Brain microvascular endothelial cell (primary cell): Measurements from ENCODE around the gene GABRD.

Source experiments
- DNase-seq: peaks from one replicate; pipeline ENCODE4 v3.0.0-alpha.2; 2020
- H3K27ac ChIP-seq: fragments of 250-450 bp; sonication (Bioruptor Pico); 2 replicates; pipeline ENCODE4 v1.5.1; 2020; ENCODE audit warnings: mild to moderate bottlenecking, moderate library complexity
- H3K27me3 ChIP-seq: fragments of 250-450 bp; sonication (Bioruptor Pico); replicated peaks from 2 replicates; pipeline ENCODE4 v1.5.1; 2020; ENCODE audit warnings: mild to moderate bottlenecking
- H3K36me3 ChIP-seq: fragments of 250-450 bp; sonication (Bioruptor Pico); replicated peaks from 2 replicates; pipeline ENCODE4 v1.5.1; 2020; ENCODE audit warnings: mild to moderate bottlenecking
- H3K4me3 ChIP-seq: 2 replicates; pipeline ENCODE4 v1.5.1; 2011; ENCODE audit warnings: low read depth, mild to moderate bottlenecking, control low read depth, low read length, moderate library complexity
- CTCF ChIP-seq: IDR thresholded peaks from 2 replicates; pipeline ENCODE4 v1.5.1; 2011; ENCODE audit warnings: low read depth, mild to moderate bottlenecking, moderate library complexity, low read length, control low read depth, inconsistent platforms; ENCODE audit errors: missing control alignments
- in situ Hi-C: cut with HindIII; loops from 2 replicates; pipeline ENCODE4 v1.10.0; 2017; ENCODE audit warnings: low sequenced_read_pairs, low pct_ligation_motif_present

GABRD gene

GRCh38 chr1:1982379-1983232, 36.5 kb upstream of the GABRD start:
- DNase-seq = no peak
- Histone ChIP-seq H3K27me3 (no peaks in the 10 kb centered on the region), H3K4me3 (no peak overlapping the region), H3K36me3 (no peaks in the 10 kb centered on the region), H3K27ac (no peak overlapping the region)
- in situ Hi-C loops = no loop called here
- no peak for TF ChIP-seq CTCF

GRCh38 chr1:1984560-1985070, 34.5 kb upstream of the GABRD start:
- Histone ChIP-seq H3K4me3 (no peak overlapping the region), H3K27ac (no peak overlapping the region), H3K36me3 (no peaks in the 10 kb centered on the region), H3K27me3 (no peaks in the 10 kb centered on the region)
- in situ Hi-C loops = no loop called here
- no peak for DNase-seq
- no peak for TF ChIP-seq CTCF

- TF ChIP-seq CTCF = no peak
- DNase-seq = no peak
- Histone ChIP-seq H3K36me3 (no peaks in the 10 kb centered on the region), H3K4me3 (no peak overlapping the region), H3K27ac (no peak overlapping the region), H3K27me3 (no peaks in the 10 kb centered on the region)
- in situ Hi-C loops = no loop called here
Observed at GRCh38 chr1:1985375-1986050, 33.6 kb upstream of the GABRD start.

- TF ChIP-seq CTCF = no peak
- Histone ChIP-seq H3K4me3 (no peak overlapping the region), H3K36me3 (no peaks in the 10 kb centered on the region), H3K27ac (no peak overlapping the region), H3K27me3 (no peaks in the 10 kb centered on the region)
- in situ Hi-C loops = no loop called here
- DNase-seq = no peak
Observed at GRCh38 chr1:1986451-1987141, 32.5 kb upstream of the GABRD start.

- no peak for DNase-seq
- Histone ChIP-seq H3K27ac (no peak overlapping the region), H3K4me3 (no peak overlapping the region), H3K36me3 (no peaks in the 10 kb centered on the region), H3K27me3 (no peaks in the 10 kb centered on the region)
- in situ Hi-C loops = no loop called here
- TF ChIP-seq CTCF = no peak
Observed at GRCh38 chr1:1987142-1987510, 32.0 kb upstream of the GABRD start.
